H1 (cell line): Measurements from ENCODE around the gene PCSK1N.

Experiments
- CTCF ChIP-seq, 3 experiments: IDR thresholded peaks; 1 replicate in 2 of 3; 2 replicates in 1 of 3; pipeline versions ENCODE4 v1.5.1 to v1.6.1; 2011; ENCODE audit warnings: low read length in 3 of 3, mild to moderate bottlenecking in 3 of 3, inconsistent platforms in 2 of 3, low read depth in 1 of 3, moderate library complexity in 1 of 3; ENCODE audit not compliant: insufficient read depth in 1 of 3; ENCODE audit errors: control extremely low read depth in 1 of 3
- EZH2 ChIP-seq: fragments of 200-600 bp; sonication (generic); IDR thresholded peaks from 2 replicates; pipeline ENCODE4 v1.7.1; 2012; ENCODE audit warnings: low read depth, mild to moderate bottlenecking, moderate library complexity, low read length, inconsistent platforms; ENCODE audit not compliant: severe bottlenecking
- RNF2 ChIP-seq: fragments of 200-900, 300-1000 bp; sonication (generic); IDR thresholded peaks from 2 replicates; pipeline ENCODE4 v1.7.1; 2016; ENCODE audit warnings: borderline replicate concordance, low read depth, mild to moderate bottlenecking, antibody characterized with exemption, low read length; ENCODE audit not compliant: poor library complexity, severe bottlenecking; ENCODE audit errors: missing control alignments

- TF ChIP-seq EZH2 (no peak), CTCF (IDR thresholded peaks at IDR 0.05; ENCODE audit: control extremely low read depth in 1 of 3, insufficient read depth in 1 of 3, low read depth in 1 of 3, low read length in 3 of 3) (no peak), RNF2 (no peak)
Measured at GRCh38 chrX:48824066-48824465, 11.3 kb downstream of the PCSK1N start.
